OCI-LY7 (cell line): ENCODE measurements around the gene ILKAP.

Experiments used
- CTCF ChIP-seq: fragments of 200-600 bp; sonication (generic); conservative IDR thresholded peaks from 2 replicates; pipeline ENCODE4 v1.5.1; 2014; ENCODE audit warnings: mild to moderate bottlenecking, antibody characterized with exemption, low read length, moderate library complexity, mixed read lengths
- EZH2phosphoT487 ChIP-seq: fragments of 200-600 bp; sonication (generic); IDR thresholded peaks from 2 replicates; pipeline ENCODE4 v1.6.1; 2018; ENCODE audit warnings: low read depth, borderline replicate concordance, mild to moderate bottlenecking, mixed run types, antibody characterized with exemption, low read length, moderate library complexity, mixed read lengths

GRCh38 chr2:238224356-238225035, 21.0 kb upstream of the ILKAP start:
- TF ChIP-seq CTCF, result no peak
- TF ChIP-seq EZH2phosphoT487, result no peak
